ENCODE data around the gene DAAM1.

The DAAM1 gene

DNA sequence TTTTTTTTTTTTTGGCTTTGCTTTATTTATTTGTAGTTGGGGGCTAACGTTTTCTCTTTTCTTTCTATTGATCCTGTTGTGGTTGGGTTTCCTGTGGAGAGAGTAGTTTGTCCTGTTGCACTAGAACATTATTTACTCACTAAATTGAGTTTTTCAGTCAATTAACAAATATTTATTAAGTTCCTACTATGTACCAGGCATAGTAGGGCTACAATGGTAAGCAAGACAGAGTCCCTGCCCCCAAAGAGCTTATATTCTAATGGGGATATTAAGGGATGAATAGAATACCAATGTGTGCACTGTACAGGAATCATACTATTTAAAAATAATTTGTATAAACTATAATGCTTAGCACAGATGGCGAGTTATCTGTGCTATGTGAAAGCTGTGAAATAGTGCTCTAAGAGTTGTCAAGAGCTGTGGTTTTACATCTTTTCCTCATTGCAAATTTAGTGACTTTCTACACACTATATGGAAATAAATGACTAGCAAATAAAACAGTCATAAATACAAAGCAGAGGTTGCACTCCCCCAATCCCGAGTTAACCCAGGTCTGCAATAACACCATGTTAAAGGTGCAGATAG, 181.8 kb downstream of the DAAM1 start:
- H3K4me3 ChIP-seq (ENCODE audit: low read depth, low read length): no peak overlapping the region
- TF ChIP-seq, protein P1, sequence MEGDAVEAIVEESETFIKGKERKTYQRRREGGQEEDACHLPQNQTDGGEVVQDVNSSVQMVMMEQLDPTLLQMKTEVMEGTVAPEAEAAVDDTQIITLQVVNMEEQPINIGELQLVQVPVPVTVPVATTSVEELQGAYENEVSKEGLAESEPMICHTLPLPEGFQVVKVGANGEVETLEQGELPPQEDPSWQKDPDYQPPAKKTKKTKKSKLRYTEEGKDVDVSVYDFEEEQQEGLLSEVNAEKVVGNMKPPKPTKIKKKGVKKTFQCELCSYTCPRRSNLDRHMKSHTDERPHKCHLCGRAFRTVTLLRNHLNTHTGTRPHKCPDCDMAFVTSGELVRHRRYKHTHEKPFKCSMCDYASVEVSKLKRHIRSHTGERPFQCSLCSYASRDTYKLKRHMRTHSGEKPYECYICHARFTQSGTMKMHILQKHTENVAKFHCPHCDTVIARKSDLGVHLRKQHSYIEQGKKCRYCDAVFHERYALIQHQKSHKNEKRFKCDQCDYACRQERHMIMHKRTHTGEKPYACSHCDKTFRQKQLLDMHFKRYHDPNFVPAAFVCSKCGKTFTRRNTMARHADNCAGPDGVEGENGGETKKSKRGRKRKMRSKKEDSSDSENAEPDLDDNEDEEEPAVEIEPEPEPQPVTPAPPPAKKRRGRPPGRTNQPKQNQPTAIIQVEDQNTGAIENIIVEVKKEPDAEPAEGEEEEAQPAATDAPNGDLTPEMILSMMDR (IDR thresholded peaks at IDR 0.05; ENCODE audit: low read depth, low read length, missing control alignments): no peak
- DNase-seq (ENCODE audit: low read depth): no peak

DNA sequence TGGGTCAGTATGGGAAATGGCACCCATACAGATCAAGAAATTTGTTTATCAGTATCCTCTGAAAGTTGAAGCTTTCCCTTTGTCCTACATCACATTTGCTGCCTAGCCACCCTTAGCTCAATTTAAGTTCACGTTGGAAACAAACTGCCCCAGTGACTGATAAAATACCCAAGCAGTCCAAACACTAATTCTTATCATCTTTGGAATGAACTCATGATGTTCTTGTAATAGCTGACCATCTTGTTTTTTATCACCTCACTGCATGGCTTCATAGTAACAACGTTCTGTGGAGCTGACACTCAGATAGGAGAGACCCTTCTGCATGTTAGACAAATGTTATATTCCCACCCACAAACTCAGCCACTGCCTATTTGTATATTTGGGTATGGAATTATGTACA, 183.3 kb downstream of the DAAM1 start:
- no peak for DNase-seq (ENCODE audit: low read depth)
- TF ChIP-seq, protein P1 (IDR thresholded peaks at IDR 0.05; ENCODE audit: low read depth, low read length, missing control alignments): no peak
- no peak overlapping the region for H3K4me3 ChIP-seq (ENCODE audit: low read depth, low read length)

DNA sequence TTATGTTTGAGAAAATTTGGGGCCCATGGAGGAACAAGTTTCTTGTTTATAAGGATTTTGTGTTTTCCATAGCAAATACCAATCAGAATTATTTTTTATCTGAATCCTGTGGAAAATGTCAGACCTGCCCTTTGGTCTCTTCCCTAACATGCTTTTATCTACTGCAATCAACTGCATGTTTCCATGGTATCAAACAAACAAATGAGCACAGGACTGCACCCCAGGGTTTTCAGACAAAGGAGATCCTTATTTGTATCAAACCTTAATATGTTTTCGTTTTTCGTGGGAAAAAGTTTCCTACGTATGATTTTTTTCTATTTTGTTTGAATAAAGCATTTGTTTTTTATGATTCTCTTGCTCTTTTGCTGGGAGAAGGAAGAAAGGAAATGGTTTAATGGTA, 185.6 kb downstream of the DAAM1 start:
- TF ChIP-seq, protein P1 (IDR thresholded peaks at IDR 0.05; ENCODE audit: low read depth, low read length, missing control alignments): no peak
- no peak for DNase-seq (ENCODE audit: low read depth)
- H3K4me3 ChIP-seq (ENCODE audit: low read depth, low read length): no peak overlapping the region

DNA sequence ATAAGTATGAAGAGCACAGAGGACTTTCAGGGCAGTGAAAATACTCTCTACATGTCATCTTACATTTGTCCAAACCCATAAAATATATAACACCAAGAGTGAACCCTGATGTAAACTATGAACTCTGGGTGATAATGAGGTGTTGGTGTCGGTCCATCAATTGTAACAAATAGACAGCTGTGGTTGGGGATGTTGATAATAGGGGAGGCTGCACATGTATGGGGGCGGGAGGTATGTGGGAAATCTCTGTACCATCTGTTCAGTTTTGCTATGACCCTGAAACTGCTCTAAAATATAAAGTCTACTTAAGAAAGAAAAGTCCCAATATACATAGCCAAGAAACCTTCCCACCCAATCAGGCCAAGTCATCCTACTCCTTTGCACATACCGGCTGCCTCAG, 188.2 kb downstream of the DAAM1 start:
- TF ChIP-seq, protein P1 (IDR thresholded peaks at IDR 0.05; ENCODE audit: low read depth, low read length, missing control alignments): no peak
- H3K4me3 ChIP-seq (ENCODE audit: low read depth, low read length): no peak overlapping the region
- no peak for DNase-seq (ENCODE audit: low read depth)

DNA sequence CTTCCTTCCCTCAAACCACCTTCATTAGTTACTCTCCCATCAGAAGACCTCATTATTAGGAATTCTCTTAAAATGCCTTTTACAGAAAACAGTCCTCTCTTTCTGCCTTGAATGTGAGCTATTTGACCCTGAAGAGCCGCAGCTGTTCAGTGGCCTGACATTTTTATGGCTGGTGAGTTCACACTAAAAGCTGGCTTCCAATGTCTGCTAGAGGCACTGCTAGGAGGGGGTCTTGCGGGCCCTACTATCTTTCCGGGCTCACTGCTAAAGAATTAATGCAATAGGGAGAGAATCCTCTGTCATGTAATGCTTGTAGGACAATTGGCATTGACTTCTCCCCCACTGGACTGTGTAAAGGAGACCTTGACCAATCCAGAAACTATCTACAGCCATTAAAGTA, 189.0 kb downstream of the DAAM1 start:
- no peak overlapping the region for H3K4me3 ChIP-seq (ENCODE audit: low read depth, low read length)
- DNase-seq (ENCODE audit: low read depth): no peak
- TF ChIP-seq, protein P1 (IDR thresholded peaks at IDR 0.05; ENCODE audit: low read depth, low read length, missing control alignments): no peak

DNA sequence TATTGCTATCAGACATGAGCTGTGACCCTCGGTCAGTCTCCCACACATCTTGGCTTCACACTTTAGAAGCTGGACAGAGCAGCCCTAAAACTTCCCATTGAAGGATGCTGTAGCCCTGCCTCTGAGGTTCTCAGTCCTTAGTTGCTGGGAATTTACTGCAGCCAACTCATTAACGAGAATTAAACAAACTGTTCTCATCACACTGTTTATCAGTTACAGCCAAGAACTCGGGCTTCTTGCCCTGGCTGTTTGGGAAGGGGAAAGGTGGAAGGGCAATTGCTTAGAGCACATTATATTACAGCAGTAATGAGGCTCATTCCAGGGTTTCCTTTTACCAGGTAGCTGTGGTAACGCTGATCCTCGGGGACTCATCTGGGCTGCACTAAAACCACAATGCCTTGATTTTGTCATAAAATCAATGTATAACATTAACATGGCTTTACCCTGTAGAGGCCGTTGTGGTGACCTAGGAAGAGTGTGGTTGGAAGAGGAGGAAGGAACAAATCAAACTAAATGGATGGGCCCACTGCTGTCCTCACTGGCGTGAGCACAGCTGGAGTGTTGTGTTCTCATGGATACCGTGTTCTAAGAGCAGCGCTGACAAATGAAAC, 189.6 kb downstream of the DAAM1 start:
- no peak for DNase-seq (ENCODE audit: low read depth)
- no peak overlapping the region for H3K4me3 ChIP-seq (ENCODE audit: low read depth, low read length)
- TF ChIP-seq, protein P1 (IDR thresholded peaks at IDR 0.05; ENCODE audit: low read depth, low read length, missing control alignments): no peak

DNA sequence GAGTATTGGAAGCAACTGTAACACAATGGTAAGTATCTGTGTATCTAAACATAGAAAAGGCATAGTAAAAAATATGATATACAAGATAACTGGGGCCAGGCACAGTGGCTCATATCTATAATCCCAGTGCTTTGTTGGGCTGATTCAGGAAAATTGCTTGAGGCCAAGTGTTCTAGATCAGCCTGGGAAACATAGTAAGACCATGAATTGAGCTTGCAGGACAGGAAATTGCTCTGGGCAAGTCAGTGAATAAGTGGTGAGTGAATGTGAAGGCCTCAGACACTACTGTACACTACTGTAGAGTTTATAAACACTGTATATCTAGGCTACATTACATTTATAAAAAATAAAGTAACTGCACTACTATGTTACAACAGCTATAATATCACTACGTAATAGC, 201.5 kb downstream of the DAAM1 start:
- H3K4me3 ChIP-seq (ENCODE audit: low read depth, low read length): no peak overlapping the region
- TF ChIP-seq, protein P1 (IDR thresholded peaks at IDR 0.05; ENCODE audit: low read depth, low read length, missing control alignments): no peak
- DNase-seq (ENCODE audit: low read depth): no peak
